ENCODE data around the gene ATP1B1.
"Not testable (repeated sequence)": the region's sequence is repeated elsewhere in the genome, so short reads cannot be mapped to it uniquely, and the experiment has no call there.

The ATP1B1 gene

GRCh38 chr1:169118227-169118626 lies 11.7 kb downstream of the ATP1B1 start:
- DNase-seq = no peak

- DNase-seq = no peak
Measured at GRCh38 chr1:169119405-169119804, 12.9 kb downstream of the ATP1B1 start.

GRCh38 chr1:169120066-169120465 lies 13.6 kb downstream of the ATP1B1 start:
- no peak for DNase-seq

GRCh38 chr1:169121146-169121923 lies 14.8 kb downstream of the ATP1B1 start:
- no peak for DNase-seq

- no peak for DNase-seq
Measured at GRCh38 chr1:169122976-169123375, 16.5 kb downstream of the ATP1B1 start.

GRCh38 chr1:169124459-169124858 lies 18.0 kb downstream of the ATP1B1 start:
- no peak for DNase-seq

- not testable (repeated sequence) for DNase-seq
Measured at GRCh38 chr1:169125597-169125996, 19.1 kb downstream of the ATP1B1 start.

GRCh38 chr1:169126335-169126734 lies 19.8 kb downstream of the ATP1B1 start:
- no peak for DNase-seq

- DNase-seq = no peak
Measured at GRCh38 chr1:169127305-169127704, 20.8 kb downstream of the ATP1B1 start.

- no peak for DNase-seq
Measured at GRCh38 chr1:169128562-169128961, 22.1 kb downstream of the ATP1B1 start.

- DNase-seq = no peak
Measured at GRCh38 chr1:169129109-169129784, 22.8 kb downstream of the ATP1B1 start.

- no peak for DNase-seq
Measured at GRCh38 chr1:169130683-169131082, 24.2 kb downstream of the ATP1B1 start.

GRCh38 chr1:169132512-169133227 lies 26.2 kb downstream of the ATP1B1 start:
- DNase-seq = no peak

- DNase-seq = no peak
Measured at GRCh38 chr1:169133228-169133576, 26.7 kb downstream of the ATP1B1 start.

- DNase-seq = no peak
Measured at GRCh38 chr1:169133801-169134502, 27.5 kb downstream of the ATP1B1 start.

- DNase-seq = no peak
Measured at GRCh38 chr1:169137357-169137756, 30.9 kb downstream of the ATP1B1 start.

- DNase-seq = no peak
Measured at GRCh38 chr1:169138866-169139670, 32.6 kb downstream of the ATP1B1 start.

- no peak for DNase-seq
Measured at GRCh38 chr1:169141356-169141755, 34.9 kb downstream of the ATP1B1 start.

- no peak for DNase-seq
Measured at GRCh38 chr1:169142129-169142528, 35.6 kb downstream of the ATP1B1 start.

GRCh38 chr1:169143346-169143745 lies 36.9 kb downstream of the ATP1B1 start:
- DNase-seq = no peak

GRCh38 chr1:169143984-169144383 lies 37.5 kb downstream of the ATP1B1 start:
- no peak for DNase-seq

- DNase-seq = peak; percentile 42 to 63
Measured at GRCh38 chr1:169144941-169145626, 38.6 kb downstream of the ATP1B1 start.

Data from NCI-H1930 (cell line).